SW480 (cell line): Measurements from ENCODE around the gene TENT5C.

Experiments used
- DNase-seq: peaks from one replicate; pipeline ENCODE4 v3.0.0-alpha.2; 2016; ENCODE audit warnings: low spot score

TENT5C gene

DNA sequence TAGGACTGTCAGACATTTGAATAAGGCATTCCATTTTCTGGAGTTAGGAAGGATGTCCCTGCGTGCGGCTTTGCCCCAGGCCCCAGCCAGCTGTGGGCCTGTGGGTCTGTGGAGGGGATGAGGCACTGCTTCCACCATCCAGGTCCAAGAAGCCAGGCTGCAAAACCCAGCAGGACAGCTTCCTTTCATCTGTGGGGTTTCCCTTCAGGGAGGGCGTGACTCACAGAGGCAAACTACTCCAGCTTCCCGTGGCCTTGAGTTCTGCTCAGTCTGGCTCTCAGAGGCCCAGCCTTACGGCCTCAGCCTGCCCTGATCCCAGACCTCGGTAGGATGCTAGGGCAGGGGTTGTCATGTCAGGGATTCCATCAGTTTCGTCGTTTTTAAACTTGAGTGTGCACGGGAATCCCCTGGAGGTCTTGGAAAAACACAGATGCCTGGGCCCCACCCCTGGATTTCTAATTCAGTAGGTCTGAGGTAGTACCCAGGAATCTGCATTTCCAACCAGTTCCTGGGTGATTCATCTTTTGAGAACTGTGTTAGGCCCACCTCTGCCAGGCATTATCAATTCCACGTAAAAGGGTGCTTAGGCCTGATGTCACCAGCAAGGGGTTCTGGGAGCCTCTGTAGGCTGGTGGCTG lies 32.3 kb upstream of the TENT5C start:
- DNase-seq: no peak

DNA sequence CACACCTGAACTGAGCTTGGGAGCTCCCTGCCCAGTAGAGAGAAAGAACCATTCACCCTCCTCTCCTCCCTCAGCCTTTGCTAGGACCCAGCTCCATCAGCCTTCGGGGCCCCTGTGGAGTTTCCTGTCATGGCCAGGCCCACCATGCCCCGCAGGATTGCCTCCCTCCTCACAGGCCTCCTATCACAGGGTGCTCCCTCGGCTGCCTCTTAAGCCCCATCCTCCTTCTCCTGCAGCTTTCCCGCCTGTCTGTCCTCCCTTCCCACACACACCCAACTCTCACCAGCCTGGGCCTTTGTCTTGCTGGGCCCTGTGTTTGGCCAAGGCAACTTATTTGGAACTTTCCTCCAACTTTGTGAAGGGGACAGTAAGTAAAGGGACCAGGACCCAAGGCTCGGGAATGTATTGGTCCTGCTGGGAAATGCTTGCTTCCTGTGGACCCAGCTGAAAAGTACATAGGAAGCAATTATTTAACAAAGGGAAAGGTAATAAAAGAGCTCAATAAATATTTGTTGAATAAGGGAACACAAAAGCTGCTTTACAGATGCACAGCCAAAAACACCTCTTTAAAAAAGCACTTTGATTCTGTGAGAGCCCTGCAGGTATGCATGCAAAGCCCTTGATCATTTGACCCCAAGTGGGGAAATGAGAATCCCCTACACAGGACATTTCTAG lies 31.6 kb upstream of the TENT5C start:
- DNase-seq: no peak

DNA sequence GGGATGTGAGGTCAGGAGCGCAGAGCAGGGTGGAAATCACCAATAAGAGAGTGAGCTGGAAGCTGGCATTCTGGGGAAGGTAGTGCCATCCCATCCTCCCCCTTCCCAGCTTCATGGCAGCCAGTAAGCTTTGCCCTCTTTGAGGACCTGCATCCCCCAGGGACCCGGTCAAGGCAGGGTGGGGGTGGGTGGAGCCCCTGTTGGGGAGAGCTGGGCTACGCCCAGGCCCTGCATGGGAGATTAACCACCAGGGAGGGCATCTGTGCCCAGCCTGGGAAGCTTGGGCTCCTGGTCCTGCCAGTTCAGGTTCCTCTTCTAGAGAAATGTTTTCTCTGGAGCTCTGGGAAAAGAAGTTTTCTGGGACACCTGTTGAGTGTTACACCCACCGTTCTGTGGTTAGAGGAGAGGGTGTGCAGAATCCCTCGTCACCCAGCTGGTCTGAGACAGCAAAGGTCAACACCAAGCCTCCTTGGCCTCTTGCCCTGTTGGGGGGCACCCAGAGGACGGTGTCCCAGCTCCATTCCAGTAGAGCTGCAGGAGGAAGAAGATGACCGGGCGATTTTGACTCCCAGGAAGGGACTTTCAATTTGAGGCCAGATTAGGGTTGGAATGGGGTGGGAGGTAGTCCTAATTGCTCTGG lies 30.1 kb upstream of the TENT5C start:
- DNase-seq: no peak

DNA sequence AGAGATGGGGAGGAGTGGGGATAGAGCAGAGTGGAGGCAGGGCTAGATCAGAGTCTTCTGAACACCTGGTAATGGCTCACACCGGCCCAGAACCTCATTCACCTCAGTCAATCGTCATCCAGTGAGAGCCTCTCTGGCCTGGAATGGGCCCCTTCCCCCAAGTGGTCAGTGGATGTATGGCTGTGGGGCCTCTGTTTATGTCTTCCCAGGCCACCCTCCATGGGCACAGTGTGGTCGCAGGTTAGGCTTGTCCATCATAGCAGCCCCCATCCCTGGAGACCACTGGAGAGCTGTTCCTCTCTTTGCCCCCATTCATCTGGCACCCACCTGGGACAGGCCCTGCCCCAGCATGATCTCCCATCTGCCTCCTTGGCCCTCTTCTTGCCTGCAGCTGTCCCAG lies 29.6 kb upstream of the TENT5C start:
- no peak for DNase-seq

DNA sequence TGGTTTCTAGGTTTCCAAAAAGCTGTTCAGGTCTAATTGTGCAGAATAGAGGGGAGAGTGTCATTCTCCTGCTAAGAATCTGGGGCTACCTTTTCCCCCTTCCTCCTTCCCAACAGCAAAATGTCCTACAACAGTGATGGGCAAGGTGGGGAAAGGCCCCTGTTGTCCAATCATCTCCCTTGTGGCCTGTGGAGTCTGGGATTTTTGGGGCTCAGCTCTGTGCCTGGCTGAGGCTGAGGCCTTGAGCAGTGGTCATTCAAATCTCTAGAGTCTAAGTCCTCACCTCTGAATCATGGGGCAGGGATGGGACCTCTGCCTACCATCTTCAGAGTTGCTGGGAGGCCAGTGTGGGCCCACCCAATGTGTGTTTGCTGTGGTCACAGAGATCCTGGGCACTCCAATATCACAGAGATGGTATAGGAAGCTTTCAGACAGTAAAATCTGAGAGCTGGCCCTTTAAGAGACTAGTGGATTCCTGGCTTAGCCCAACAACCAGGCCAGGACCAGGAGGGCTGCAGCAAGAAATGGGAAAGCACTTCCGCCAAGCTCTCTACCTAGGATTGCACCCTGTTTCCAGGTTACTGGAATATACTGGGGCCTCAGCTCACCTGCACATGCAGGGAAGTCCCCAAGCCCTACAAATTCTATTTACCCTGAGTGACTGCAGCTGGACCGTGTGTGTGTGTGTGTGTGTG lies 28.5 kb upstream of the TENT5C start:
- no peak for DNase-seq

DNA sequence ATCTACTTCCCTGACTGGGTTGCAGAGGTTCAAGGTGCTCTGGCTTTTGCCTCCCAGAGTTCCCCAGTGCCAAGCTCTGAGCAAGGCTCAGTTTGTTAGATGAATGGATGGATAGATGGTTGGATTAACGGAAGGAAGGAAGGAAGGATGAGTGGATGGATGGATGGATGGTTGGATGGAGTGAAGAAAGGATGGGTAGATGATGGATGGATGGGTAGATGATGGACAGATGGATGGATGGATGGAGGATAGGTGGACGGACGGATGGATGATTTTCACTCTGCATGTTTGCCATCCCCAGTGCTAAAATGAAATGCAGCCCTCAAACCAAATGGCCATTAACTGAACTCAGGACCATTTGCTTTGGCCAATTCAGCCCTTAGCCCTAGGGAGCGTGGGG lies 27.4 kb upstream of the TENT5C start:
- no peak for DNase-seq

DNA sequence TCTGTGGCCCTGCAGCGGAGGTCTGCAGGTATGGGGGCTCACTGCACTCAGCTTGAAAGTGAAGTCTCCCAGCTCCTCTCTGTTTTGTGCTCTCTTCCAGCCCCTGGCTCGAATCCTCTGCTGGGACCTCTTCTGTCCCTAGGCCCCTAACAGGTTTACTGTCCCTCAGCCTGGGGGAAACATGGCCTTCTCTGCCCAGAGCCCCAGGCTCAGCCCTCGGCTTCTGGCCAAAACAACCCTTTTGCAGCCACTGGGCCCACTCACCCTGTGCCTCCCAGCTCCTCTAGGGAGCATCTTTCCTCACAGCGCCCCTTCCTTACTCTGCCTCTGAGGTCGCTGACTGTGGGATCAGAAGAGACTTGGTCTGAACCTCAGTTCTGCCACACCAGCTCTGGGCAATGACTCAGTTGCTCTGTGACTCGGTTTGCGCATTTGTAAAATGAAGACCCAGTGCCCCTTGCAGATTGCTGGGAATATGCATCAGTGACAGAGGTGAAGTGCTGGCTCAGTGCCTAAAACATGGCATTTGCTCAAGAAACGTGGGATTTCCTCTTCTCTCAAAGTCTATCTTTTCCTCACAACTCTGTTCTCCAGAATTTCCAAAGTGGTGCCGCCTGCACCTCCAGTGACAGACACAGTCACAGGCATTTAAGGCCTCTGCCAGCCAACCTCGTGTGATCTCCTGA lies 26.5 kb upstream of the TENT5C start:
- no peak for DNase-seq

DNA sequence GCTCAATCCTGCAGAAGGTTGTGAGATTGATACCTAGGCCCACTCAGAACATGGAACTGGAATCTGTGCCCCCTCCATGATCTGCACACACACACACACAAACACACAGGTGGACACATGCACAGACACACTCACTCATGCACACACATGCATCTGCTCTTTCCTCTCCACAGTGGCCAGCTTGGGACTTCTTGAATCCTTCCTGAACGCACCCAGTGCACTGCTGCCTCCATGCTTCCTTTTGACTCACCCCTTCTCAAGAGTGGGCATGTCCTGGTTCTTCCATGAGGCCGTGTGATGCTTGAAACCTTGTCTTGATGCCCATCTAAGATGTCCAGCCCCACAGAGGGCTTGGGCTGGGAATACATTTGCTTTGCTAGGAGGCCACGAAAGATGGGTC lies 25.4 kb upstream of the TENT5C start:
- DNase-seq: no peak

DNA sequence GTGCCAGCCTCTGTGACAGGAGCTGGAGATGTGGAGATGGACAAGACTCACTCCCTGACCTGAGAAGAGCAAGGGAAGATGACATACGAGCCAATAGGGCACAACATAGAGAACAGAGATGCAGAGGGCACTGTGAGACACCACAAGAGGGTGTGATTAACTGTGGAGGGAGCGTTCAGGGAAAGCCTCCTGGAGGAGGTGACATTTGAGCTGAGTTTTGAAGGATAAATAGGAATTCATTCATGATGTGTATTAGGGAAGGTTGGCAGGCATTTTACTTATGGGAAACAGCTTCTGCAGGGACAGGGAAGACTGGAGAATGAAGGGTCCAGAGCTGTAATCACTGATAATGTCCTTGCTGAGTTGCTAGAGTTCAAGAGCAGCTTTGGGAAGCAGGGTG lies 25.0 kb upstream of the TENT5C start:
- no peak for DNase-seq

DNA sequence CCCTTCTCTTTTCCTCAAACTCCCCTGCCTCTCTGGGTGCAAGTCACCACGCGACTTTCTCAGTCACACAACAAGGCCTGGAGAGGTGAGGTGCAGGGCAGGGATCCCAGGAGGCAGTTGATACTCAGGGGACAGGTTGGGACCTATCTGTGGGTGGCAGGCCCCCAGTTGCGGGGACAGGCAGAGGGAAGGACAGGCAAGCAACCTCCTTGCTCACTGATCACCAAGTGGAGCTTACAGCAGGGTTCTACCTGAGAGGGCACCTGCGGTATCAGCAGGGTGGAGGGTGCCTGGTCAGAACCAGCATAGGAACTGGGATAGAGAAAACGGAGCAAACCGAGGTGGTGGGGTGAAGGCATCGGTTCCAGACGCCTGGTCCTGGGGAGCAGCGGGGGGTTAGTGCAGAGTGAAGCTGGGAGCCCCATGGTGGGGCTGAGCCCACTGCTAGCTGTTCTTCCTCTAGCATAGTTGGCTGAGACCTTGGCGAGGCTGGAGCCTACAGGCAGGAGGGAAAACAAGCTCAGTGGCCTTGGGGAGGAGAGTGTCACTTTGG lies 24.4 kb upstream of the TENT5C start:
- no peak for DNase-seq

DNA sequence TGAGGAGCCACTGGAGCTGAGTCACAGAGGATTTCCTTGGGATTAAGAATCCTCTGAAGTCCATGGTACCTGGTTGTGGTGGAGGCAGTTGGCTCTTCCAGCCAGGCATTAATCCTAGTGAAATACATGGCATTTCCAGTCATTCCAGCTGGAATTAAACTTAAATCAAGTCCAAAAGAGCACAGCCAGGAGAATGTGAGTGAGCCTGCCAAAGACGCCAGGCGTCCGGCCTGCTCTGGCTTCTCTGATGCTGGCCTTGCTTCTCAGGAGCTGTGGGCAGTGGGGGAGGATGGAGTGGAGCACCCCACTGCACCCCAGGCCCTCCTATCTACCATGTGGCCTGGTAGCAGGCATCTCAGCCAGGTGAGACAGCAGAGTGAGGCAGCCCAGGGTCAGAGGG lies 23.4 kb upstream of the TENT5C start:
- no peak for DNase-seq

DNA sequence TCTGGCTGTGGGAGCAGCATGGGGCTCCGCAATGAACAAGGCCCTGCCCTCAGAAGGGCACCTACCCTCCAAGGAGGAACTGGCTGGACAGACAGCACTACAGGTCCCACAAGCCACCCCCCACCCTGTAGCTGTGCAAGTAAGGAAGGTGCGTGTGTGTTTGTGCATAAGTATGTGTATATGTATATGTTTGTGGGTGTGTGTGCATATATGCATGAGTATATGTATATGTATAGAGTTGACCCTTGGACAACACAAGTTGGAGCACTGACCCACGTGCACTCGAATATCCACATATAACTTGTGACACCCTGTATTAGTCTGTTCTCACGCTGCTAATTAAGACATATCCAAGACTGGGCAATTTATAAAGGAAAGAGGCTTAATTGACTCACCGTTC lies 22.6 kb upstream of the TENT5C start:
- DNase-seq: no peak

DNA sequence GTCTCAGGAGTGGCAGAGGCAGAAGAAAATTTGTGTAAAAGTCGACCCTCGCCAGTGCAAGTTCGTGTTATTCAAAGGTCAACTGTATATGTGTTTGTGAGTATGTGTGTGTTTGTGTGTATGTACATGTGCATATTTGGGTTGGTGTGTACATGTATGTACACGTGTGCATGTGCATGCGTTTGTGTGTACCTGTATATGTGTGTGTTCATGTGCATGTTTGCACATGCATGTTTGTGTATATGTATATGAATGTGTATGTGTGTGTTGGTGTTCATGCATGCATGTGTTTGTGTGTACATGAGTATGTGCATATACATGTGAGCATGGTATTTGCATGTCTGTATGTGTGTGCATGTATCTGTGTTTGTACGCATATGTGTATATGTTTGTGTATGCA lies 21.7 kb upstream of the TENT5C start:
- no peak for DNase-seq

DNA sequence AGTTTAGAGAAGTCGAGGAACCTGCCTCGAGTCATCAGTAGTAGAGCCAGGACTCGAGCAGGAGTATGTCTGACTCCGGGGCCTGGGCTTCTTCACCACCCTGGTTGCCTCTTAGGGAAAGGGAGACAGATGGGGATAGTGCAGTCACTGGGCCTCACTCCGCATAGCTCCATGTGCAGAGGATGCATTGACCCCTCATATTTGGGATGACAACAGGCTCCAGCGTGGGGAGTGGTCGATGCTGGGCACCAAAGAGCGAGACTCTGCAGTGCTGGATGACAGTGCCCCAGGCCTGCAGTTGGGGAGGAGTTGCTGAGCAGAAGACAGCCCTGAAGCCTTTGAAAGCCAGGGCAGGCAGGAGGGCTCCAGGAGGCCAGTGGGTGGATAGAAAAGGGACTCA lies 20.8 kb upstream of the TENT5C start:
- DNase-seq: no peak

DNA sequence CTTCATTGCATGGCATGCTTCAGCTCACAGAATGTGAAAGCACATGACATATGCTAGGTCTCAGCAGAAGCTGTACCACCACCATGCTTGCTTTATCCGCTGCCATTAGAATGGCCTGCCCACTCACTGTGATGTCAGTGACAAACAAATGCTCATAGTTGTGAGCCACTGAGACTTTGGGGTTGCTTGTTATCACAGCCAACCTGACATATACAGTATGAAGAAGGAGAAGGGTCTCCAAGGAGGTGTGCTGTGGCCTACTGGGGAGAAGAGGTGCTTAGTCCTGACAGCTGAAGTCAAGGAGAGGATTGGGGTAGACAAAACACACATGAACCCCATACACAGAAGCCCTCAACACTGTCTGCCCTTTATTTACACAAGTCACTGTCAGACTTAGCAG lies 19.5 kb upstream of the TENT5C start:
- DNase-seq: no peak

DNA sequence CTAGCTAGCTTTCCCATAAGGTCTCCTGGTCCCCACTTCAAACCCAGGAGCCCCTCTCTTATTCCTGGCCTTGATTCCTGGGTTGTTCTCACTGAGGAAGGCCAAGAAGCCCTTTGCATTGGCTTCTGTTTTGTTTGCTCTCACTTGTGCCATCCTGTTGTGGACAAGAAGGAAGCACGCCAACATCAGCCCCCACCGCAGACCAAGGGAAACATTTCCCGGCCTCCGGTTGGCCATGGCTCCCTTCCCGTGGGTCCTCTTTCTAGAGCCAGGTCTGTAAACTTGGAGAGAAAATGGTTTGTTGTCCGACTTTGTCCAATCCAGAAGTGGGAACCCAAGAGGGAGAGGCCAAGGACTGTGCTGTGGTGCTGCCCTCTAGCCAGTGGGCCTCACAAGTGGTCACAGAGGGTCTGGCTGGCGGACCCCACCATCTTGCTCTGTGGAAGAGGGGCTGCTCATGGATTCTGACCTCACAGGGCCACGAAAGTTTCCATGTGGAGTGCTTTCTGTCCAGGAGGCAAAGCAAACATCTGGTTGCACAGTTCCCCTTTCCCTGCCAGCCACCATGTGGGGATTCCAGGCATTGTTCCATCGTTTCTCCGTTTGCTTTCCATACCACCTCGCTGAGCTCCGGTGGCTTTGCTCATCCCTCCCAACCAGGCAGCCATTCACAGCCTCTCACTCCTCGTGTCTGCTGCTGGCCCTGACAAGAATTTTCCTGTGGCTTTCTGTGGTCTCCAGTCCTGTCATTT lies 18.9 kb upstream of the TENT5C start:
- DNase-seq: no peak

DNA sequence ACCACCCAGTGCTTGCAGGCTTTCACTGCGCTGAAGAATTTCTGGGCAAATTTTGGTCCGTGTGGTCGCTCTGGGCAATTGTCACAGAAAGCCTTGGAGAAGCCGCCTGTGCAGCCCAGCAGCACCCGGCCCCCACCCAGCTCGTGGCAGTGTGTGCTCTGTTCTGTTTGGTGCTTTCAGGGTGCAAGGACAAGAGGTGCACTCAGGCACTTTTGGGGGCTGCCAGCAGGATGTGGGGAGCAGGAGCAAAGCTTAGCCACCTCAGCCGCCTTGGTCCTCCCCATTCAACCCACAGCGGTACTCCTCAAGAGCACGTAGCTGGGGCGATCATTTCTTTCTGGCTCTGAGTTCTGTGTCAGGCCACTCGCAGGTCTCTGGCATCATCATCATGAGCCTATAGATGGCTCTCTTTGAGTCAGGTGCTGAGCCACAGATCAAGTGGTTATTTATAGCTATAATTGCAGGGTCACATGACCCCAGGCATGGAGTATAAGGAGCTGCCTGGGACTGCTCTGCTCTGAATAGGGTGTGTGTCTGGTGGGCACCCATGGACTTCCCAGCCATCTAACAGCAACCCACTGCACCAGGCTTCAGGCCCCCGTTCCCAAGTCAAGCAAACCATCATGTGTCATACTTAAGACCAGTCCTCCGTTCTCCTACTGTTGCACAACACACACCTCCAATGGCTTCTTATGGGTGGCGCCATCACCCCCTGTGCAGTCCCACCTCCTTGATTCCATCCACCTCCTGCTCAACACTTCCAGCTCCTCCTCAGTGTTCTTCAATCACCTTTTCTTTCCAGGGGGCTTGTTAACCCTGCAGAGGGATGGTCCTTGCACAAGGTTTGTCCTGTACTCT lies 18.1 kb upstream of the TENT5C start:
- DNase-seq: no peak

DNA sequence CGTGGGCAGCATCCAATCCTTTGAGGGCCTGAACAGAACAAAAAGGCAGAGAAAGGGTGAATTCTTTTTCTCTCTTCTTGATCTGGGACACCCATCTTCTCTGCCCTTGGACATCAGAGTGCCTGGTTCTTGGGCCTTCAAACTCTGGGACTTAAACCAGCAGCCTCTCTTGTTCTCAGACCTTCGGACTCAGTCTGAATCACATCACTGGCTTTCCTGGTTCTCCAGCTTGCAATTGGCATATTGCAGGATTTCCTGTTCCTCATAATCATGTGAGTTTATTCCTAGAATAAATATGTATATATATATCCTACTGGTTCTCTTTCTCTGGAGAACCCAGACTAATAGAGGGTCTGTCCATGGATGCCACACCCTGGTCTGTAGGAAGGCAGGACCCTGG lies 16.3 kb upstream of the TENT5C start:
- DNase-seq: no peak

DNA sequence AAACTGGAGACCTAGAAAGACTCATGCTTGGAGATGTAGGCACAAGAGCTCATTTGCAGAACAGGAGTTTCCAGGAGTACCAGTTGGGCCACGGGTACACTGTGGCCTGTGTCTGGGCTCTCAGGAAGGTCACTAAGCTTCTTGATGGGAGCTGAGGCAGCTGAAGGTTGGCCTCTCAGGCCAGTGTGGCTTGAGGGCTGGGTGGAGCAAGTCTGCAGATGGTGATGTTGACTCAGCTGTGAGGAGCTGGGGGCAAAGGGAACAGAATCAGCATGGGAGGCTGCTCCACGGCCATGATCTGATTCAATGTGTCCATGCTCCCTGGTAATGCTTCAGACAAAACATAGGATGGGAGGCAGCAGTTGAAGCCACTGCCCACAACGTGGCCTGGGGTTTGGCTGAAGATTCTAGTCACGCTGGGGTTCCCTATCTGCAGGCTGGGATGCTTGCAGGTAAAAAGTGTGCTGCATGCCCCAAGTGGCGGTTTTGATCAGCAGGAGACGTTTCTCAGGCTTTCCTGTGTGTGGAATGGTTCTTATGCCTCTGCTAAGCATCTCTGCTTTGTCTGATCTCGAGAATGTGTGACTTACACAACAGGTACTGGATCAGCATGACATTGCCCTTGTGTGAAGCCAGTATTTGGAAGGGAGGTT lies 15.4 kb upstream of the TENT5C start:
- peak; percentile 2 for DNase-seq

DNA sequence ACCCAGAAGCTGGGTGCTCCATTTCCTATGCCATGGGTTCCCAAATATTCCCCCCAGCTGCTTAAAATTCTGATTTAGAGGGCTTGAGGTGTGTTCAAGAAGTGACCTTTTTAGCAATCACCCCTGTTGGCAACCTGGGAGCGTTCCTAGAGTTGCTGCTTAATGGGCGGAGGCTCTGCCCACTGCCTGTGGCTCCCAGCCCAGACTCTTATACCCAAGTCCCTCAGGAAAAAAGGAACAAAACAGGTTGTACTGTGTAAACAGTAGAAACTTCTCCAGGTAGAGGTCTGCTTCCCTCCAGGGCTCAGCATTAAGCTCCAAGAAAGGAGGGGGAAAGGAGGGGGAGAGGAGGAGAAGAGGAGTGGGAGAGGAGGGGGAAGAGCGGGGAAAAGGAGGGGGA lies 14.6 kb upstream of the TENT5C start:
- no peak for DNase-seq
